ENCODE data around the gene NCOA7.

- TF ChIP-seq POLR2A (IDR thresholded peaks at IDR 0.05; ENCODE audit: low read depth, low read length): no peak
- no peak for TF ChIP-seq TAF1 (IDR thresholded peaks at IDR 0.05; ENCODE audit: borderline replicate concordance, low read depth, low read length)
- no peak for TF ChIP-seq POLR2AphosphoS5 (IDR thresholded peaks at IDR 0.05; ENCODE audit: low read depth, low read length)
These were observed 41.4 kb upstream of the NCOA7 start, which contains the start of gene HEY2 for GRCh38 chr6:125749173-125749864.

All from GM12892 (cell line).